SU-DHL-6 (cell line): ENCODE measurements around the gene EPM2AIP1.

Experiments used
- H2AFZ ChIP-seq: fragments of 200-600 bp; sonication (generic); 2 replicates; pipeline ENCODE4 v1.6.1; 2014; ENCODE audit warnings: low read depth, mild to moderate bottlenecking, moderate library complexity, mixed read lengths, antibody characterized with exemption, low read length; ENCODE audit not compliant: severe bottlenecking
- H3F3A ChIP-seq: fragments of 200-600 bp; shearing (Covaris generic); 2 replicates; pipeline ENCODE4 v1.6.0; 2016; ENCODE audit warnings: antibody characterized with exemption, mild to moderate bottlenecking; ENCODE audit not compliant: insufficient read depth
- H3K27ac ChIP-seq: fragments of 200-600 bp; sonication (generic); 2 replicates; pipeline ENCODE4 v1.5.1; 2016; ENCODE audit warnings: low read depth, mild to moderate bottlenecking, low read length, moderate library complexity, mixed read lengths
- H3K27me3 ChIP-seq: fragments of 200-600 bp; sonication (generic), shearing (Covaris generic); 2 replicates; pipeline ENCODE4 v1.6.0; 2014; ENCODE audit warnings: mild to moderate bottlenecking, low read length
- H3K36me3 ChIP-seq: fragments of 200-600 bp; sonication (generic); 2 replicates; pipeline ENCODE4 v1.6.1; 2014; ENCODE audit warnings: mild to moderate bottlenecking, low read length, mixed read lengths
- H3K4me2 ChIP-seq: fragments of 300-600, 200-600 bp; shearing (Covaris generic), sonication (generic); 2 replicates; pipeline ENCODE4 v1.6.0; 2014; ENCODE audit warnings: low read length, low read depth, mild to moderate bottlenecking; ENCODE audit not compliant: poor library complexity, severe bottlenecking
- H3K4me3 ChIP-seq: fragments of 200-600 bp; sonication (generic); 2 replicates; pipeline ENCODE4 v1.5.1; 2014; ENCODE audit warnings: antibody characterized with exemption, low read length, mild to moderate bottlenecking, mixed read lengths; ENCODE audit not compliant: insufficient read depth, poor library complexity, severe bottlenecking
- H3K79me2 ChIP-seq: fragments of 200-600 bp; sonication (generic); 2 replicates; pipeline ENCODE4 v1.6.1; 2014; ENCODE audit warnings: mild to moderate bottlenecking, low read length, moderate library complexity; ENCODE audit not compliant: insufficient read depth
- H3K9ac ChIP-seq: fragments of 200-600 bp; sonication (generic); 2 replicates; pipeline ENCODE4 v1.7.0; 2014; ENCODE audit warnings: mild to moderate bottlenecking, low read length
- H3K9me2 ChIP-seq: fragments of 200-600 bp; sonication (generic); replicated peaks from 2 replicates; pipeline ENCODE4 v1.6.1; 2014; ENCODE audit warnings: low read length; ENCODE audit not compliant: insufficient read depth
- H3K9me3 ChIP-seq: fragments of 200-600 bp; sonication (generic); 2 replicates; pipeline ENCODE4 v1.6.1; 2014; ENCODE audit warnings: low read length, mixed read lengths; ENCODE audit not compliant: insufficient read depth
- H4K20me1 ChIP-seq: fragments of 200-600 bp; sonication (generic); 2 replicates; pipeline ENCODE4 v1.6.1; 2014; ENCODE audit warnings: low read depth, mild to moderate bottlenecking, antibody characterized with exemption, low read length, moderate library complexity, mixed read lengths
- EZH2phosphoT487 ChIP-seq: fragments of 200-600 bp; sonication (generic), shearing (Covaris generic); conservative IDR thresholded peaks from 2 replicates; pipeline ENCODE4 v1.6.1; 2018; ENCODE audit warnings: mild to moderate bottlenecking, antibody characterized with exemption, low read length, moderate library complexity, mixed read lengths
- TF ChIP-seq, protein P1 (sequence below): fragments of 200-600 bp; sonication (generic); IDR thresholded peaks from one replicate; pipeline ENCODE4 v1.5.1; 2017; ENCODE audit warnings: antibody characterized with exemption, mild to moderate bottlenecking, low read length, moderate library complexity; ENCODE audit not compliant: insufficient read depth, poor library complexity, severe bottlenecking

Gene EPM2AIP1

DNA sequence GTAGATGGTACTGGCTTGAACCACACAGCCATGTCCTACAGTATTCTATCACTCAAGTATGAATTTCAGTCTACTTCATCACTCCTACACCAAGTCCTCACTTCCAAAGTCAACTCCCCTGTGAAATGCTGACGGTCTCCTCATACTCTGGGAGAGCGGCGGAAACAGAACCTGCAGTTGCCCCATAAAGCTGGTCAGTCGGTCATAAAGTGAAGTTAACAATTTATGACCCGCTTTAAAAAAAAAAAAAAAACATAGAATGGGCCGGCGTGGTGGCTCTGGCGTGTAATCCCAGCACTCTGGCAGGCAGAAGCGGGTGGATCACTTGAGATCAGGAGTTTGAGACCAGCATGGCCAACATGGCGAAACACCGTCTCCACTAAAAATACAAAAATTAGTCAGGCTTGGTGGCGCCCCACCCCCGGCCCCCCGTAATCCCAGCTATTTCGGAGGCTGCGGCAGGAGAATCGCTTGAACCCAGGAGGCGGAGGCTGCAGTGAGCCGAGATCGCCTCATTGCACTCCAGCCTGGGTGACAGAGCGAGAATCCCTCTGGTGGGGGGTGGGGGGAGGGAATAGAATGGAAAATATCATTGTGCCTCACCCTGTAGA is 50.2 kb downstream of the EPM2AIP1 start:
- H3K79me2 ChIP-seq = no peaks in the 10 kb centered on the region
- no peak overlapping the region for H3K4me2 ChIP-seq
- H3K9me2 ChIP-seq = no peaks in the 10 kb centered on the region
- no peaks in the 10 kb centered on the region for H3K36me3 ChIP-seq
- no peak overlapping the region for H3K27ac ChIP-seq
- H3F3A ChIP-seq = no peaks in the 10 kb centered on the region
- H3K27me3 ChIP-seq = no peaks in the 10 kb centered on the region
- peaks cover 1% of the 10 kb centered on the region; the same call in 1 of the 2 replicates for H3K9me3 ChIP-seq
- no peak overlapping the region for H3K4me3 ChIP-seq
- H4K20me1 ChIP-seq = no peaks in the 10 kb centered on the region
- no peak overlapping the region for H3K9ac ChIP-seq
- no peak overlapping the region for H2AFZ ChIP-seq
- no peak for TF ChIP-seq EZH2phosphoT487
- TF ChIP-seq, protein P1, sequence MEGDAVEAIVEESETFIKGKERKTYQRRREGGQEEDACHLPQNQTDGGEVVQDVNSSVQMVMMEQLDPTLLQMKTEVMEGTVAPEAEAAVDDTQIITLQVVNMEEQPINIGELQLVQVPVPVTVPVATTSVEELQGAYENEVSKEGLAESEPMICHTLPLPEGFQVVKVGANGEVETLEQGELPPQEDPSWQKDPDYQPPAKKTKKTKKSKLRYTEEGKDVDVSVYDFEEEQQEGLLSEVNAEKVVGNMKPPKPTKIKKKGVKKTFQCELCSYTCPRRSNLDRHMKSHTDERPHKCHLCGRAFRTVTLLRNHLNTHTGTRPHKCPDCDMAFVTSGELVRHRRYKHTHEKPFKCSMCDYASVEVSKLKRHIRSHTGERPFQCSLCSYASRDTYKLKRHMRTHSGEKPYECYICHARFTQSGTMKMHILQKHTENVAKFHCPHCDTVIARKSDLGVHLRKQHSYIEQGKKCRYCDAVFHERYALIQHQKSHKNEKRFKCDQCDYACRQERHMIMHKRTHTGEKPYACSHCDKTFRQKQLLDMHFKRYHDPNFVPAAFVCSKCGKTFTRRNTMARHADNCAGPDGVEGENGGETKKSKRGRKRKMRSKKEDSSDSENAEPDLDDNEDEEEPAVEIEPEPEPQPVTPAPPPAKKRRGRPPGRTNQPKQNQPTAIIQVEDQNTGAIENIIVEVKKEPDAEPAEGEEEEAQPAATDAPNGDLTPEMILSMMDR = no peak

GRCh38 chr3:36941658-36942057 is 51.3 kb downstream of the EPM2AIP1 start:
- Histone ChIP-seq H3K9me2 (no peaks in the 10 kb centered on the region), H3K27me3 (no peaks in the 10 kb centered on the region), H3K36me3 (no peaks in the 10 kb centered on the region), H3K4me3 (no peak overlapping the region), H3K27ac (no peak overlapping the region), H3F3A (no peaks in the 10 kb centered on the region), H2AFZ (no peak overlapping the region), H3K9me3 (no peaks in the 10 kb centered on the region), H3K9ac (no peak overlapping the region), H3K79me2 (no peaks in the 10 kb centered on the region), H4K20me1 (no peaks in the 10 kb centered on the region), H3K4me2 (no peak overlapping the region)
- TF ChIP-seq, protein P1 = no peak
- no peak for TF ChIP-seq EZH2phosphoT487

GRCh38 chr3:36941162-36941561 is 51.8 kb downstream of the EPM2AIP1 start:
- no peaks in the 10 kb centered on the region for H3K27me3 ChIP-seq
- no peak overlapping the region for H3K4me2 ChIP-seq
- no peak overlapping the region for H2AFZ ChIP-seq
- no peak overlapping the region for H3K27ac ChIP-seq
- H3K9ac ChIP-seq = no peak overlapping the region
- no peak for TF ChIP-seq EZH2phosphoT487
- TF ChIP-seq, protein P1 = no peak
- no peaks in the 10 kb centered on the region for H3K79me2 ChIP-seq
- H3K4me3 ChIP-seq = no peak overlapping the region
- H3K9me2 ChIP-seq = no peaks in the 10 kb centered on the region
- no peaks in the 10 kb centered on the region for H3K9me3 ChIP-seq
- H3K36me3 ChIP-seq = no peaks in the 10 kb centered on the region
- H3F3A ChIP-seq = no peaks in the 10 kb centered on the region
- H4K20me1 ChIP-seq = no peaks in the 10 kb centered on the region
